HepG2 (cell line): ENCODE results near the gene ADCY5. TPM values are rescaled to one million over a fixed set of nuclear protein-coding genes. Genes with fewer than 3 reads are reported as not detected.

Source experiments
- ATAC-seq: fragments of 200-7000 bp; cut with Tn5 transposase; 3 replicates; pipeline ENCODE4 v1.9.1; 2020; ENCODE audit warnings: mild to moderate bottlenecking, moderate library complexity
- BruUV-seq: library from RNA; stranded (reverse); fragments of 400-500 nt; replicated peaks from 2 replicates; lab custom pipeline; 2021; lab: Mats Ljungman, UMichigan
- CTCF ChIA-PET: fragments of 300-600 bp; formaldehyde crosslinking; extraction: SDS; loops from one replicate; lab custom pipeline; 2021; ENCODE audit warnings: low total read pairs, inconsistent platforms, low intra/inter-chr PET ratio; lab: Yijun Ruan, JAX
- POLR2A ChIA-PET: fragments of 350-600 bp; sonication (Branson Sonifier 250); formaldehyde crosslinking; loops from one replicate; lab custom pipeline; 2020; ENCODE audit warnings: antibody characterized with exemption, inconsistent platforms; lab: Yijun Ruan, JAX
- DNase-seq: peaks from one replicate; pipeline ENCODE4 v3.0.0-alpha.2; 2015; ENCODE audit warnings: low spot score
- FAIRE-seq: peaks from 3 replicates; lab custom pipeline; 2011; peaks lifted over from hg19 to GRCh38; lab: Jason Lieb, UNC
- H2AFZ ChIP-seq: one replicate; pipeline ENCODE4 v1.6.1; 2011; ENCODE audit warnings: low read length, inconsistent platforms
- H3K27ac ChIP-seq: fragments of 300-600 bp; 3 replicates; pipeline ENCODE4 v1.8.0; 2011; ENCODE audit warnings: mixed run types, mild to moderate bottlenecking, mixed read lengths, low read length, inconsistent platforms; ENCODE audit not compliant: insufficient read depth; ENCODE audit errors: extremely low read length
- H3K27me3 ChIP-seq, 2 experiments: fragments of 200-600 bp in 1 of 2; 2 replicates in 1 of 2; 3 replicates in 1 of 2; pipeline versions ENCODE4 v1.6.0 to v1.8.0; 2011; ENCODE audit warnings: low read length in 2 of 2, mild to moderate bottlenecking in 2 of 2, moderate library complexity in 2 of 2, inconsistent platforms in 1 of 2; ENCODE audit not compliant: insufficient read depth in 2 of 2, control insufficient read depth in 1 of 2
- H3K36me3 ChIP-seq, 2 experiments: fragments of 200-600 bp in 1 of 2; replicated peaks in 1 of 2; 2 replicates in 1 of 2; 3 replicates in 1 of 2; pipeline versions ENCODE4 v1.5.1 to v1.8.0; 2011; ENCODE audit warnings: low read length in 2 of 2, inconsistent platforms in 1 of 2; ENCODE audit not compliant: insufficient read depth in 2 of 2, control insufficient read depth in 1 of 2
- H3K4me1 ChIP-seq: 2 replicates; pipeline ENCODE4 v1.5.1; 2012; ENCODE audit warnings: low read length, inconsistent platforms; ENCODE audit not compliant: insufficient read depth
- H3K4me2 ChIP-seq: 2 replicates; pipeline ENCODE4 v1.6.0; 2011; ENCODE audit warnings: low read depth, low read length, inconsistent platforms
- H3K4me3 ChIP-seq, 3 experiments: fragments of 200-600 bp in 1 of 3; sonication (generic), shearing (Covaris generic) in 1 of 3; replicated peaks in 1 of 3; 2 replicates each; pipeline ENCODE4 v1.5.1; 2011 to 2016; ENCODE audit warnings: low read length in 3 of 3, inconsistent platforms in 2 of 3, low read depth in 2 of 3, mild to moderate bottlenecking in 2 of 3, control low read depth in 1 of 3, mixed read lengths in 1 of 3; ENCODE audit not compliant: insufficient read depth in 1 of 3
- H3K79me2 ChIP-seq: one replicate; pipeline ENCODE4 v1.6.1; 2011; ENCODE audit warnings: low read length, inconsistent platforms; ENCODE audit not compliant: insufficient read depth
- H3K9ac ChIP-seq: 2 replicates; pipeline ENCODE4 v1.6.0; 2011; ENCODE audit warnings: mild to moderate bottlenecking, low read depth, low read length, inconsistent platforms; ENCODE audit not compliant: insufficient read depth
- H3K9me3 ChIP-seq: 2 replicates; pipeline ENCODE4 v1.5.1; 2012; ENCODE audit warnings: mild to moderate bottlenecking, low read length
- H4K20me1 ChIP-seq: 2 replicates; pipeline ENCODE4 v1.6.0; 2011; ENCODE audit warnings: inconsistent platforms, mild to moderate bottlenecking, low read length, moderate library complexity; ENCODE audit not compliant: insufficient read depth
- ARHGAP35 ChIP-seq: sonication (generic); formaldehyde crosslinking; IDR thresholded peaks from 2 replicates; pipeline ENCODE4 v1.9.0; 2022; ENCODE audit warnings: mild to moderate bottlenecking, inconsistent platforms, moderate library complexity, missing genetic modification reagents, borderline replicate concordance
- HOXA7 ChIP-seq: sonication (generic); formaldehyde crosslinking; IDR thresholded peaks from 2 replicates; pipeline ENCODE4 v1.8.1; 2022; ENCODE audit warnings: mild to moderate bottlenecking, missing genetic modification reagents, moderate library complexity
- KDM1A ChIP-seq: IDR thresholded peaks from 2 replicates; pipeline ENCODE4 v1.6.1; 2016; ENCODE audit warnings: missing compliant biosample characterization
- KLF6 ChIP-seq: IDR thresholded peaks from 2 replicates; pipeline ENCODE4 v1.8.0; 2016; ENCODE audit warnings: missing biosample characterization, missing genetic modification reagents
- NFE2L1 ChIP-seq: sonication (generic); formaldehyde crosslinking; IDR thresholded peaks from 2 replicates; pipeline ENCODE4 v1.4.0; 2020; ENCODE audit warnings: missing genetic modification reagents, mild to moderate bottlenecking, borderline replicate concordance
- SMAD3 ChIP-seq: sonication (generic); formaldehyde crosslinking; IDR thresholded peaks from 2 replicates; pipeline ENCODE4 v1.4.0; 2020; ENCODE audit warnings: missing genetic modification reagents
- SP1 ChIP-seq, 2 experiments: fragments of 450-650 bp in 1 of 2; sonication (generic) in 1 of 2; formaldehyde crosslinking in 1 of 2; IDR thresholded peaks; 2 replicates each; pipeline versions ENCODE4 v1.4.0 to v1.6.1; 2016 to 2020; ENCODE audit warnings: missing genetic modification reagents in 1 of 2
- SP2 ChIP-seq: sonication (generic); formaldehyde crosslinking; IDR thresholded peaks from 2 replicates; pipeline ENCODE4 v1.5.1; 2020; ENCODE audit warnings: mild to moderate bottlenecking, missing genetic modification reagents
- ZBTB40 ChIP-seq, 2 experiments: fragments of 450-650 bp in 1 of 2; sonication (generic) in 1 of 2; formaldehyde crosslinking in 1 of 2; IDR thresholded peaks; 2 replicates each; pipeline versions ENCODE4 v1.6.1 to v1.8.0; 2016 to 2022; ENCODE audit warnings: antibody characterized with exemption in 1 of 2, mild to moderate bottlenecking in 1 of 2, missing genetic modification reagents in 1 of 2
- ZNF724P ChIP-seq: sonication (generic); formaldehyde crosslinking; IDR thresholded peaks from 2 replicates; pipeline ENCODE4 v1.8.0; 2022; ENCODE audit warnings: missing genetic modification reagents, borderline replicate concordance
- WGBS: methylation state at CpG from one replicate; pipeline ENCODE4 v1.1.6; 2017; ENCODE audit warnings: low lambda C conversion rate; 5-methylcytosine and 5-hydroxymethylcytosine counted together
- in situ Hi-C: cut with HindIII; loops from 2 replicates; pipeline ENCODE4 v1.10.0; 2017; ENCODE audit warnings: low pct_unique_long_range_greater_than_20kb; ENCODE audit not compliant: extremely low pct_ligation_motif_present
- intact Hi-C: fragments of 100-400 bp; cut with micrococcal nuclease; formaldehyde crosslinking; loops from one replicate; pipeline ENCODE4 v1.10.0; 2022; ENCODE audit not compliant: unreplicated experiment
- polyA plus RNA-seq, 8 experiments: library from polyadenylated mRNA; depleted of rRNA in 3 of 8; stranded (reverse) in 7 of 8; unstranded in 1 of 8; fragments of >200 nt; fragmentation: Illumina TruSeq in 4 of 8; extraction: Trizol in 4 of 8; gene quantifications; 2 replicates each; pipeline versions ENCODE4 v1.2.1 to v1.2.3, GENCODE V29; 2011 to 2016; ENCODE audit warnings: low read depth in 4 of 8, missing spikeins in 1 of 8, mixed read lengths in 1 of 8; ENCODE audit not compliant: insufficient read depth in 1 of 8
- total RNA-seq, 5 experiments: library from RNA; depleted of rRNA; stranded (reverse); fragments of >200 nt; fragmentation: Illumina TruSeq; extraction: Trizol; gene quantifications; 2 replicates each; pipeline ENCODE4 v1.2.3, GENCODE V29; 2016; ENCODE audit warnings: low read depth in 1 of 5

Gene ADCY5
- total and polyA plus RNA-seq, 2 of the 13 experiments (the other 11 are each of a cell fraction or from before 2014, with no cell fraction given) = not detected

GRCh38 chr3:123387532-123387931, 61.4 kb downstream of the ADCY5 start:
- no peak for ATAC-seq
- no peaks in the 10 kb centered on the region for H4K20me1 ChIP-seq
- H3K27ac ChIP-seq = no peak overlapping the region
- H3K4me3 ChIP-seq = no peak overlapping the region
- no peak for FAIRE-seq
- POLR2A ChIA-PET = no interaction called here
- in situ Hi-C loops = no loop called here
- peaks cover 6 to 54% of the 10 kb centered on the region in 2 experiments; a peak in 3 of 5 replicates for H3K27me3 ChIP-seq
- no peak for DNase-seq
- H3K79me2 ChIP-seq = no peaks in the 10 kb centered on the region
- H3K4me2 ChIP-seq = no peak overlapping the region
- no peak overlapping the region for H3K9ac ChIP-seq
- WGBS = 2% methylated on average over 3 of the region's 3 CpGs
- TF ChIP-seq ZBTB40 (IDR thresholded peaks at IDR 0.05) (no peak), ZBTB40 (CRISPR knock-in tag; IDR thresholded peaks at IDR 0.05) (no peak), ZNF724P (no peak), ARHGAP35 (CRISPR knock-in tag) (no peak), NFE2L1 (no peak), KDM1A (CRISPR knock-in tag) (no peak), SP2 (CRISPR knock-in tag) (no peak), HOXA7 (CRISPR knock-in tag) (no peak), SMAD3 (no peak), KLF6 (no peak), SP1 (IDR thresholded peaks at IDR 0.05) (no peak), SP1 (CRISPR knock-in tag; IDR thresholded peaks at IDR 0.05) (no peak)
- H3K4me1 ChIP-seq = no peaks in the 10 kb centered on the region
- no peak overlapping the region for H2AFZ ChIP-seq
- BruUV-seq = no TSS peak
- intact Hi-C loops = no loop called here
- no peaks in the 10 kb centered on the region for H3K9me3 ChIP-seq
- CTCF ChIA-PET = no interaction called here
- H3K36me3 ChIP-seq = no peaks in the 10 kb centered on the region
